HepG2 (cell line): ENCODE data around the gene TMCO4. TPM values are rescaled to one million over a fixed set of nuclear protein-coding genes. Genes with fewer than 3 reads are reported as not detected.

Experiments used
- ATAC-seq: fragments of 200-7000 bp; cut with Tn5 transposase; 3 replicates; pipeline ENCODE4 v1.9.1; 2020; ENCODE audit warnings: mild to moderate bottlenecking, moderate library complexity
- BruUV-seq: library from RNA; stranded (reverse); fragments of 400-500 nt; replicated peaks from 2 replicates; lab custom pipeline; 2021; lab: Mats Ljungman, UMichigan
- CTCF ChIA-PET: fragments of 300-600 bp; formaldehyde crosslinking; extraction: SDS; loops from one replicate; lab custom pipeline; 2021; ENCODE audit warnings: low total read pairs, inconsistent platforms, low intra/inter-chr PET ratio; lab: Yijun Ruan, JAX
- POLR2A ChIA-PET: fragments of 350-600 bp; sonication (Branson Sonifier 250); formaldehyde crosslinking; loops from one replicate; lab custom pipeline; 2020; ENCODE audit warnings: antibody characterized with exemption, inconsistent platforms; lab: Yijun Ruan, JAX
- DNase-seq: peaks from one replicate; pipeline ENCODE4 v3.0.0-alpha.2; 2015; ENCODE audit warnings: low spot score
- FAIRE-seq: peaks from 3 replicates; lab custom pipeline; 2011; peaks lifted over from hg19 to GRCh38; lab: Jason Lieb, UNC
- H2AFZ ChIP-seq: one replicate; pipeline ENCODE4 v1.6.1; 2011; ENCODE audit warnings: low read length, inconsistent platforms
- H3K27ac ChIP-seq: fragments of 300-600 bp; 3 replicates; pipeline ENCODE4 v1.8.0; 2011; ENCODE audit warnings: mixed run types, mild to moderate bottlenecking, mixed read lengths, low read length, inconsistent platforms; ENCODE audit not compliant: insufficient read depth; ENCODE audit errors: extremely low read length
- H3K27me3 ChIP-seq, 2 experiments: fragments of 200-600 bp in 1 of 2; 2 replicates in 1 of 2; 3 replicates in 1 of 2; pipeline versions ENCODE4 v1.6.0 to v1.8.0; 2011; ENCODE audit warnings: low read length in 2 of 2, mild to moderate bottlenecking in 2 of 2, moderate library complexity in 2 of 2, inconsistent platforms in 1 of 2; ENCODE audit not compliant: insufficient read depth in 2 of 2, control insufficient read depth in 1 of 2
- H3K36me3 ChIP-seq, 2 experiments: fragments of 200-600 bp in 1 of 2; replicated peaks in 1 of 2; 2 replicates in 1 of 2; 3 replicates in 1 of 2; pipeline versions ENCODE4 v1.5.1 to v1.8.0; 2011; ENCODE audit warnings: low read length in 2 of 2, inconsistent platforms in 1 of 2; ENCODE audit not compliant: insufficient read depth in 2 of 2, control insufficient read depth in 1 of 2
- H3K4me1 ChIP-seq: 2 replicates; pipeline ENCODE4 v1.5.1; 2012; ENCODE audit warnings: low read length, inconsistent platforms; ENCODE audit not compliant: insufficient read depth
- H3K4me2 ChIP-seq: 2 replicates; pipeline ENCODE4 v1.6.0; 2011; ENCODE audit warnings: low read depth, low read length, inconsistent platforms
- H3K4me3 ChIP-seq, 3 experiments: fragments of 200-600 bp in 1 of 3; sonication (generic), shearing (Covaris generic) in 1 of 3; replicated peaks in 1 of 3; 2 replicates each; pipeline ENCODE4 v1.5.1; 2011 to 2016; ENCODE audit warnings: low read length in 3 of 3, inconsistent platforms in 2 of 3, low read depth in 2 of 3, mild to moderate bottlenecking in 2 of 3, control low read depth in 1 of 3, mixed read lengths in 1 of 3; ENCODE audit not compliant: insufficient read depth in 1 of 3
- H3K79me2 ChIP-seq: one replicate; pipeline ENCODE4 v1.6.1; 2011; ENCODE audit warnings: low read length, inconsistent platforms; ENCODE audit not compliant: insufficient read depth
- H3K9ac ChIP-seq: 2 replicates; pipeline ENCODE4 v1.6.0; 2011; ENCODE audit warnings: mild to moderate bottlenecking, low read depth, low read length, inconsistent platforms; ENCODE audit not compliant: insufficient read depth
- H3K9me3 ChIP-seq: 2 replicates; pipeline ENCODE4 v1.5.1; 2012; ENCODE audit warnings: mild to moderate bottlenecking, low read length
- H4K20me1 ChIP-seq: 2 replicates; pipeline ENCODE4 v1.6.0; 2011; ENCODE audit warnings: inconsistent platforms, mild to moderate bottlenecking, low read length, moderate library complexity; ENCODE audit not compliant: insufficient read depth
- ADNP ChIP-seq: sonication (generic); formaldehyde crosslinking; IDR thresholded peaks from 2 replicates; pipeline ENCODE4 v1.4.0; 2020; ENCODE audit warnings: missing genetic modification reagents
- ARNT2 ChIP-seq: sonication (generic); formaldehyde crosslinking; IDR thresholded peaks from 2 replicates; pipeline ENCODE4 v1.8.0; 2022; ENCODE audit warnings: mild to moderate bottlenecking, low read depth, missing genetic modification reagents, moderate library complexity
- FIP1L1 ChIP-seq: fragments of 200-400 bp; formaldehyde crosslinking; IDR thresholded peaks from 2 replicates; pipeline ENCODE4 v1.6.1; 2018; ENCODE audit warnings: low read depth, mild to moderate bottlenecking, low read length, moderate library complexity, borderline replicate concordance; ENCODE audit not compliant: insufficient read depth
- HNRNPK ChIP-seq: fragments of 200-400 bp; formaldehyde crosslinking; IDR thresholded peaks from 2 replicates; pipeline ENCODE4 v1.6.1; 2018; ENCODE audit warnings: low read length, low read depth, moderate library complexity, mild to moderate bottlenecking; ENCODE audit not compliant: poor library complexity, severe bottlenecking
- IKZF4 ChIP-seq: sonication (generic); formaldehyde crosslinking; IDR thresholded peaks from 2 replicates; pipeline ENCODE4 v1.5.1; 2020; ENCODE audit warnings: borderline replicate concordance, mild to moderate bottlenecking, low read depth, missing genetic modification reagents; ENCODE audit errors: not compliant biosample characterization
- KAT2B ChIP-seq: fragments of 150-350 bp; IDR thresholded peaks from 2 replicates; pipeline ENCODE4 v1.6.1; 2014; ENCODE audit warnings: low read depth, low read length, borderline replicate concordance
- KLF16 ChIP-seq, 2 experiments: sonication (generic) in 1 of 2; formaldehyde crosslinking in 1 of 2; IDR thresholded peaks; 2 replicates each; pipeline versions ENCODE4 v1.6.1 to v1.8.0; 2016 to 2023; ENCODE audit warnings: missing genetic modification reagents in 2 of 2, missing compliant biosample characterization in 1 of 2
- SOX5 ChIP-seq: IDR thresholded peaks from 2 replicates; pipeline ENCODE4 v1.6.1; 2016; ENCODE audit warnings: borderline replicate concordance
- STAT5B ChIP-seq: sonication (generic); formaldehyde crosslinking; IDR thresholded peaks from 2 replicates; pipeline ENCODE4 v1.4.0; 2020; ENCODE audit warnings: missing genetic modification reagents
- ZNF468 ChIP-seq: sonication (generic); formaldehyde crosslinking; IDR thresholded peaks from 2 replicates; pipeline ENCODE4 v1.8.0; 2022; ENCODE audit warnings: mild to moderate bottlenecking, moderate library complexity, missing genetic modification reagents
- ZNF761 ChIP-seq: sonication (generic); formaldehyde crosslinking; conservative IDR thresholded peaks from 2 replicates; pipeline ENCODE4 v1.4.0; 2020; ENCODE audit warnings: mild to moderate bottlenecking, missing genetic modification reagents
- ZNF850 ChIP-seq: sonication (generic); formaldehyde crosslinking; conservative IDR thresholded peaks from 2 replicates; pipeline ENCODE4 v1.9.0; 2021; ENCODE audit warnings: mild to moderate bottlenecking, missing genetic modification reagents
- WGBS: methylation state at CpG from one replicate; pipeline ENCODE4 v1.1.6; 2017; ENCODE audit warnings: low lambda C conversion rate; 5-methylcytosine and 5-hydroxymethylcytosine counted together
- in situ Hi-C: cut with HindIII; loops from 2 replicates; pipeline ENCODE4 v1.10.0; 2017; ENCODE audit warnings: low pct_unique_long_range_greater_than_20kb; ENCODE audit not compliant: extremely low pct_ligation_motif_present
- intact Hi-C: fragments of 100-400 bp; cut with micrococcal nuclease; formaldehyde crosslinking; loops from one replicate; pipeline ENCODE4 v1.10.0; 2022; ENCODE audit not compliant: unreplicated experiment
- polyA plus RNA-seq, 8 experiments: library from polyadenylated mRNA; depleted of rRNA in 3 of 8; stranded (reverse) in 7 of 8; unstranded in 1 of 8; fragments of >200 nt; fragmentation: Illumina TruSeq in 4 of 8; extraction: Trizol in 4 of 8; gene quantifications; 2 replicates each; pipeline versions ENCODE4 v1.2.1 to v1.2.3, GENCODE V29; 2011 to 2016; ENCODE audit warnings: low read depth in 4 of 8, missing spikeins in 1 of 8, mixed read lengths in 1 of 8; ENCODE audit not compliant: insufficient read depth in 1 of 8
- total RNA-seq, 5 experiments: library from RNA; depleted of rRNA; stranded (reverse); fragments of >200 nt; fragmentation: Illumina TruSeq; extraction: Trizol; gene quantifications; 2 replicates each; pipeline ENCODE4 v1.2.3, GENCODE V29; 2016; ENCODE audit warnings: low read depth in 1 of 5
- TF ChIP-seq, protein P1 (sequence below): sonication (generic); formaldehyde crosslinking; IDR thresholded peaks from 2 replicates; pipeline ENCODE4 v1.5.0; 2020; ENCODE audit warnings: mild to moderate bottlenecking, missing genetic modification reagents, borderline replicate concordance
- TF ChIP-seq, protein P2 (sequence below): sonication (generic); formaldehyde crosslinking; IDR thresholded peaks from 2 replicates; pipeline ENCODE4 v1.4.0; 2020; ENCODE audit warnings: missing genetic modification reagents
- TF ChIP-seq, protein P3 (sequence below): sonication (generic); formaldehyde crosslinking; IDR thresholded peaks from 2 replicates; pipeline ENCODE4 v1.4.0; 2020; ENCODE audit warnings: mild to moderate bottlenecking, low read depth, missing genetic modification reagents

Gene TMCO4
- total and polyA plus RNA-seq, 2 of the 13 experiments (the other 11 are each of a cell fraction or from before 2014, with no cell fraction given): 2.1 to 4.1 TPM

DNA sequence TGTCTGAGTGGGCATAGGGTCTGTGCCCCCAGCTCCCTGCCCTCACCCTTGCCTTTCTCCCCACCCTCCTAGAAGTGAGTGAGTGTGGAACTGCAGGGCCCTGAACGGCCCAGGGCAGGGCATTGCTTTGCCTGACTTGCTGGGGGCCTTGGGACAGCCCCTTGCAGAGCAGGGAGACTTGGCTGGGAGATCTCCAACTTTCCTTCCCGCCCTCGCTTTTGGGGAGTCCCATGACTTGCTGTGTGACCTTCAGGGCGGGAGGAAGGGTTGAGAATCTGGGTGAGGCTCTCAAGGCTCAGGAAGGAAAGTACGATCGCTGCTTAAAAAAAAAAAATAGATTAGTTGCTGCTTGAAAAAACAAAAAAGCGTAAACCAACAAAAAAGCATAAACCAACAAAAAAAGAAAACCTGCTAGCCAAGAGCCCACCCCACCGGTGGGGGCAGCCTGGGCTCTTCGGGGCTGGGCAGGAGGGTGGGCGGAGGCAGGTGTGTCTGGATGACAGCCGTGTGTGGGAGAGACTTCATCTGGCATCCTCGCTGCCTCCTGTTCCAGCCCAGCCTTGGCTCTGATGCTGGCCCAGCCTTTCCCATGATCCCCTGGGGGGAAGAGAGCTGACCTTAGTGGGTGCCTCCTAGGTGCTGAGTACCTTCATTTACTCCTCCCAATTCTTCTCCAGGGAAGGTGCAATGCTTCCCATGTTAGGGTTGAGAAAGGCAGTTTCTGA is 149.1 kb downstream of the TMCO4 start (continued):
- TF ChIP-seq, protein P1, sequence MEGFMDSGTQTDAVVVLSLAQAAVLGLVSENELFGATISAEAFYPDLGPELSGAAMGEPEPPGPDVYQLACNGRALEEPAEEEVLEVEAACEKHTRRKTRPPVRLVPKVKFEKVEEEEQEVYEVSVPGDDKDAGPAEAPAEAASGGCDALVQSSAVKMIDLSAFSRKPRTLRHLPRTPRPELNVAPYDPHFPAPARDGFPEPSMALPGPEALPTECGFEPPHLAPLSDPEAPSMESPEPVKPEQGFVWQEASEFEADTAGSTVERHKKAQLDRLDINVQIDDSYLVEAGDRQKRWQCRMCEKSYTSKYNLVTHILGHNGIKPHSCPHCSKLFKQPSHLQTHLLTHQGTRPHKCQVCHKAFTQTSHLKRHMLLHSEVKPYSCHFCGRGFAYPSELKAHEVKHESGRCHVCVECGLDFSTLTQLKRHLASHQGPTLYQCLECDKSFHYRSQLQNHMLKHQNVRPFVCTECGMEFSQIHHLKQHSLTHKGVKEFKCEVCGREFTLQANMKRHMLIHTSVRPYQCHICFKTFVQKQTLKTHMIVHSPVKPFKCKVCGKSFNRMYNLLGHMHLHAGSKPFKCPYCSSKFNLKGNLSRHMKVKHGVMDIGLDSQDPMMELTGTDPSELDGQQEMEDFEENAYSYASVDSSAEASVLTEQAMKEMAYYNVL (CRISPR knock-in tag): no peak
- TF ChIP-seq ZNF761: no peak
- no peak for TF ChIP-seq HNRNPK

DNA sequence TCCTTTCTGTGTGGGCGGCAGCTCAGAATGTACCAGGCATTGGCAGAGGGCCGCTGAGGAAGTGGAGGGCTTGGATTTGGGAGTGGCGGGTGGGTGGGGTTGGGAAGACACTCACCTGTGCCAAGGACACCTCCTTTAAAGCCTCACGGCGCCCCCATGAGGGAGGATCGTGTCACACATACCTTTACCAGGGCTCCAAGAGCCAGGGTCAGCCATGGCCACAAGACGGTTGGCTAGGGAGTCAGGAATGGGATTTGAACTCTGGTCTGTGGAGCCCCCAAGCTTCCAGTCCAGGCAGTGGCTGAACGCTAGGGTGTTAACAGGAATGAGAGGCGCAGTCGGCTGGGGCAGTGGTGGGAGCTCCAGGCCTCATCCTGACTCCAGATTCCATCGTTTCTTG is 151.0 kb downstream of the TMCO4 start:
- CTCF ChIA-PET: no interaction called here
- Histone ChIP-seq H3K9me3 (no peaks in the 10 kb centered on the region), H3K9ac (no peak overlapping the region), H3K4me1 (peaks cover 31% of the 10 kb centered on the region), H4K20me1 (no peaks in the 10 kb centered on the region), H3K79me2 (no peaks in the 10 kb centered on the region), H3K4me2 (no peak overlapping the region), H3K27ac (no peak overlapping the region), H3K36me3 (no peaks in the 10 kb centered on the region), H3K4me3 (no peak overlapping the region), H3K27me3 (peaks cover 0 to 10% of the 10 kb centered on the region in 2 experiments; a peak in 2 of 5 replicates), H2AFZ (no peak overlapping the region)
- DNase-seq (peak; percentile 53), FAIRE-seq (no peak), ATAC-seq (0 out of 3 replicates have a peak, but pooled peaks have one; percentile 6)
- BruUV-seq: no TSS peak
- POLR2A ChIA-PET: no interaction called here
- in situ Hi-C loops: loop anchor here (5.0 kb wide), 3 partner anchors 51 to 306 kb away; a partner anchor contains a TSS
- intact Hi-C loops: no loop called here
- WGBS: 57% methylated on average over 4 of the region's 11 CpGs
- TF ChIP-seq FIP1L1 (no peak), ZNF850 (no peak), IKZF4 (CRISPR knock-in tag) (no peak), ZNF468 (CRISPR knock-in tag) (no peak), KLF16 (CRISPR knock-in tag; IDR thresholded peaks at IDR 0.05) (no peak), SOX5 (CRISPR knock-in tag) (no peak), ARNT2 (CRISPR knock-in tag) (no peak), KAT2B (no peak), STAT5B (CRISPR knock-in tag) (no peak), ADNP (CRISPR knock-in tag) (no peak)
- TF ChIP-seq, protein P2, sequence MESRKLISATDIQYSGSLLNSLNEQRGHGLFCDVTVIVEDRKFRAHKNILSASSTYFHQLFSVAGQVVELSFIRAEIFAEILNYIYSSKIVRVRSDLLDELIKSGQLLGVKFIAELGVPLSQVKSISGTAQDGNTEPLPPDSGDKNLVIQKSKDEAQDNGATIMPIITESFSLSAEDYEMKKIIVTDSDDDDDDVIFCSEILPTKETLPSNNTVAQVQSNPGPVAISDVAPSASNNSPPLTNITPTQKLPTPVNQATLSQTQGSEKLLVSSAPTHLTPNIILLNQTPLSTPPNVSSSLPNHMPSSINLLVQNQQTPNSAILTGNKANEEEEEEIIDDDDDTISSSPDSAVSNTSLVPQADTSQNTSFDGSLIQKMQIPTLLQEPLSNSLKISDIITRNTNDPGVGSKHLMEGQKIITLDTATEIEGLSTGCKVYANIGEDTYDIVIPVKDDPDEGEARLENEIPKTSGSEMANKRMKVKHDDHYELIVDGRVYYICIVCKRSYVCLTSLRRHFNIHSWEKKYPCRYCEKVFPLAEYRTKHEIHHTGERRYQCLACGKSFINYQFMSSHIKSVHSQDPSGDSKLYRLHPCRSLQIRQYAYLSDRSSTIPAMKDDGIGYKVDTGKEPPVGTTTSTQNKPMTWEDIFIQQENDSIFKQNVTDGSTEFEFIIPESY (CRISPR knock-in tag): peak; percentile 84
- TF ChIP-seq, protein P3, sequence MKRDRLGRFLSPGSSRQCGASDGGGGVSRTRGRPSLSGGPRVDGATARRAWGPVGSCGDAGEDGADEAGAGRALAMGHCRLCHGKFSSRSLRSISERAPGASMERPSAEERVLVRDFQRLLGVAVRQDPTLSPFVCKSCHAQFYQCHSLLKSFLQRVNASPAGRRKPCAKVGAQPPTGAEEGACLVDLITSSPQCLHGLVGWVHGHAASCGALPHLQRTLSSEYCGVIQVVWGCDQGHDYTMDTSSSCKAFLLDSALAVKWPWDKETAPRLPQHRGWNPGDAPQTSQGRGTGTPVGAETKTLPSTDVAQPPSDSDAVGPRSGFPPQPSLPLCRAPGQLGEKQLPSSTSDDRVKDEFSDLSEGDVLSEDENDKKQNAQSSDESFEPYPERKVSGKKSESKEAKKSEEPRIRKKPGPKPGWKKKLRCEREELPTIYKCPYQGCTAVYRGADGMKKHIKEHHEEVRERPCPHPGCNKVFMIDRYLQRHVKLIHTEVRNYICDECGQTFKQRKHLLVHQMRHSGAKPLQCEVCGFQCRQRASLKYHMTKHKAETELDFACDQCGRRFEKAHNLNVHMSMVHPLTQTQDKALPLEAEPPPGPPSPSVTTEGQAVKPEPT (CRISPR knock-in tag): no peak
